PC-3 (cell line): ENCODE results near the gene COL21A1. TPM values are rescaled to one million over a fixed set of nuclear protein-coding genes. Genes with fewer than 3 reads are reported as not detected.
A peak's percentile ranks its signal among the peaks of the same experiment; 100 is the strongest.

ENCODE experiments used
- ATAC-seq: fragments of 200-7000 bp; cut with Tn5 transposase; 2 replicates; pipeline ENCODE4 v1.9.1; 2020; ENCODE audit warnings: mild to moderate bottlenecking, moderate library complexity
- BruUV-seq: library from RNA; stranded (reverse); fragments of 400-500 nt; replicated peaks from 2 replicates; lab custom pipeline; 2021; lab: Mats Ljungman, UMichigan
- CTCF ChIA-PET: fragments of 300-600 bp; sonication (Branson Sonifier 250); formaldehyde crosslinking; loops from one replicate; lab custom pipeline; 2022; ENCODE audit warnings: antibody characterized with exemption; lab: Charles Lee
- POLR2A ChIA-PET: fragments of 300-600 bp; sonication (Branson Sonifier 250); formaldehyde crosslinking; loops from one replicate; lab custom pipeline; 2022; ENCODE audit warnings: antibody characterized with exemption; ENCODE audit not compliant: unreplicated experiment; lab: Charles Lee
- DNase-seq: peaks from one replicate; pipeline ENCODE4 v3.0.0-alpha.2; 2015
- H2AFZ ChIP-seq: fragments of 300-600 bp; sonication (generic); 2 replicates; pipeline ENCODE4 v1.6.0; 2016; ENCODE audit warnings: antibody characterized with exemption, low read length
- H3F3A ChIP-seq: fragments of 300-600 bp; sonication (generic); one replicate; pipeline ENCODE4 v1.6.0; 2017; ENCODE audit warnings: antibody characterized with exemption, low read length, control low read depth, mild to moderate bottlenecking; ENCODE audit not compliant: unreplicated experiment
- H3K27ac ChIP-seq: fragments of 300-600 bp; sonication (generic); 2 replicates; pipeline ENCODE4 v1.5.1; 2016; ENCODE audit warnings: mild to moderate bottlenecking, low read length
- H3K27me3 ChIP-seq: fragments of 300-600 bp; sonication (generic); 2 replicates; pipeline ENCODE4 v1.6.1; 2016; ENCODE audit warnings: low read length, mixed read lengths
- H3K36me3 ChIP-seq: fragments of 300-600 bp; sonication (generic); 2 replicates; pipeline ENCODE4 v1.6.1; 2016; ENCODE audit warnings: low read depth, mixed run types, low read length, mixed read lengths
- H3K4me1 ChIP-seq: fragments of 300-600 bp; sonication (generic); 2 replicates; pipeline ENCODE4 v1.5.1; 2016; ENCODE audit warnings: low read length; ENCODE audit not compliant: insufficient read depth
- H3K4me2 ChIP-seq: fragments of 300-600 bp; sonication (generic); 2 replicates; pipeline ENCODE4 v1.6.0; 2016; ENCODE audit warnings: low read length
- H3K4me3 ChIP-seq: fragments of 300-600 bp; sonication (generic); 2 replicates; pipeline ENCODE4 v1.5.1; 2016; ENCODE audit warnings: mild to moderate bottlenecking, low read length, mixed read lengths
- H3K79me2 ChIP-seq: fragments of 300-600 bp; sonication (generic); 2 replicates; pipeline ENCODE4 v1.6.1; 2017; ENCODE audit warnings: low read length, mixed read lengths
- H3K9ac ChIP-seq: fragments of 300-600 bp; sonication (generic); 2 replicates; pipeline ENCODE4 v1.6.0; 2016; ENCODE audit warnings: mild to moderate bottlenecking, low read length
- H3K9me2 ChIP-seq: fragments of 300-600 bp; sonication (generic); replicated peaks from 2 replicates; pipeline ENCODE4 v1.6.1; 2016; ENCODE audit warnings: mixed run types, low read length, mixed read lengths
- H3K9me3 ChIP-seq: fragments of 300-600 bp; sonication (generic); 2 replicates; pipeline ENCODE4 v1.6.1; 2016; ENCODE audit warnings: low read length, mixed read lengths
- H4K20me1 ChIP-seq: fragments of 300-600 bp; sonication (generic); 2 replicates; pipeline ENCODE4 v1.6.1; 2016; ENCODE audit warnings: low read length, mixed read lengths
- CTCF ChIP-seq: fragments of 300-600 bp; sonication (generic); conservative IDR thresholded peaks from 2 replicates; pipeline ENCODE4 v1.5.1; 2017; ENCODE audit warnings: antibody characterized with exemption, low read depth, mild to moderate bottlenecking, low read length
- EZH2 ChIP-seq: fragments of 300-600 bp; sonication (generic); IDR thresholded peaks from one replicate; pipeline ENCODE4 v1.6.1; 2017; ENCODE audit warnings: antibody characterized with exemption, mild to moderate bottlenecking, low read length; ENCODE audit not compliant: unreplicated experiment
- EZH2phosphoT487 ChIP-seq: fragments of 300-600 bp; sonication (generic); IDR thresholded peaks from 2 replicates; pipeline ENCODE4 v1.6.1; 2018; ENCODE audit warnings: mild to moderate bottlenecking, antibody characterized with exemption, low read length, borderline replicate concordance
- intact Hi-C: fragments of 100-400 bp; cut with micrococcal nuclease; formaldehyde crosslinking; loops from 2 replicates; pipeline ENCODE4 v1.9.0; 2023
- total RNA-seq: library from RNA; depleted of rRNA; stranded (reverse); fragments of >200 nt; gene quantifications from 2 replicates; pipeline ENCODE4 v1.2.3, GENCODE V29; 2014

COL21A1 gene
- total RNA-seq, 1 experiment from 2014 or later, result 1.0 TPM

- Histone ChIP-seq H3K36me3 (no peaks in the 10 kb centered on the region), H3K4me3 (no peak overlapping the region), H4K20me1 (no peaks in the 10 kb centered on the region), H3K4me1 (peaks cover 7% of the 10 kb centered on the region; the same call in 1 of the 2 replicates), H2AFZ (no peak overlapping the region), H3K4me2 (no peak overlapping the region), H3K9ac (no peak overlapping the region), H3K9me3 (no peaks in the 10 kb centered on the region), H3K9me2 (no peaks in the 10 kb centered on the region), H3K79me2 (no peaks in the 10 kb centered on the region), H3F3A (no peaks in the 10 kb centered on the region), H3K27me3 (no peaks in the 10 kb centered on the region), H3K27ac (no peak overlapping the region)
- ATAC-seq (no peak), DNase-seq (peak; percentile 12)
- no TSS peak for BruUV-seq
- ChIA-PET CTCF (no interaction called here), POLR2A (no interaction called here)
- intact Hi-C loops, result loop anchor here (10.0 kb wide), 2 partner anchors 55 to 195 kb away; no protein-coding TSS in a partner anchor
- TF ChIP-seq EZH2, result no peak
- no peak for TF ChIP-seq CTCF
- TF ChIP-seq EZH2phosphoT487, result no peak
Observed at GRCh38 chr6:56040223-56040622, 207.2 kb downstream of the COL21A1 start.

- ATAC-seq (no peak), DNase-seq (no peak)
- ChIA-PET POLR2A (no interaction called here), CTCF (no interaction called here)
- BruUV-seq, result no TSS peak
- Histone ChIP-seq H3K9ac (no peak overlapping the region), H2AFZ (no peak overlapping the region), H3K9me3 (no peaks in the 10 kb centered on the region), H3K9me2 (no peaks in the 10 kb centered on the region), H3K4me1 (peaks cover 7% of the 10 kb centered on the region; the same call in 1 of the 2 replicates), H3K36me3 (no peaks in the 10 kb centered on the region), H3K27ac (no peak overlapping the region), H4K20me1 (no peaks in the 10 kb centered on the region), H3F3A (no peaks in the 10 kb centered on the region), H3K4me3 (no peak overlapping the region), H3K79me2 (no peaks in the 10 kb centered on the region), H3K4me2 (no peak overlapping the region), H3K27me3 (no peaks in the 10 kb centered on the region)
- TF ChIP-seq EZH2 (no peak), EZH2phosphoT487 (no peak), CTCF (no peak)
- intact Hi-C loops, result no loop called here
Observed at GRCh38 chr6:56038764-56039163, 208.6 kb downstream of the COL21A1 start.

- BruUV-seq, result no TSS peak
- ChIA-PET POLR2A (no interaction called here), CTCF (interaction anchor here (0.6 to 1.0 kb wide), 3 partner anchors 210 to 710 kb away, joined by 3 to 5 read pairs (median 4); partner anchors contain the start of gene COL21A1)
- Histone ChIP-seq H3K9me3 (no peaks in the 10 kb centered on the region), H4K20me1 (no peaks in the 10 kb centered on the region), H3K4me3 (no peak overlapping the region), H3K27ac (no peak overlapping the region), H3K4me2 (no peak overlapping the region), H3K4me1 (peaks cover 7% of the 10 kb centered on the region; the same call in 1 of the 2 replicates), H3K9me2 (no peaks in the 10 kb centered on the region), H3K27me3 (no peaks in the 10 kb centered on the region), H2AFZ (no peak overlapping the region), H3K9ac (no peak overlapping the region), H3F3A (no peaks in the 10 kb centered on the region), H3K79me2 (no peaks in the 10 kb centered on the region), H3K36me3 (no peaks in the 10 kb centered on the region)
- DNase-seq, result no peak
- TF ChIP-seq EZH2 (no peak), EZH2phosphoT487 (no peak), CTCF (peak; percentile 29; the same call in 1 of the 2 replicates)
- no peak for ATAC-seq
- intact Hi-C loops, result loop anchor here (1.0 kb wide), 1 partner anchor 255 kb away; no protein-coding TSS in a partner anchor
Observed at GRCh38 chr6:56037601-56038000, 209.8 kb downstream of the COL21A1 start.
